SU-DHL-6 (cell line): Measurements from ENCODE around the gene SCRG1.

Experiments used
- H2AFZ ChIP-seq: fragments of 200-600 bp; sonication (generic); 2 replicates; pipeline ENCODE4 v1.6.1; 2014; ENCODE audit warnings: low read depth, mild to moderate bottlenecking, moderate library complexity, mixed read lengths, antibody characterized with exemption, low read length; ENCODE audit not compliant: severe bottlenecking
- H3F3A ChIP-seq: fragments of 200-600 bp; shearing (Covaris generic); 2 replicates; pipeline ENCODE4 v1.6.0; 2016; ENCODE audit warnings: antibody characterized with exemption, mild to moderate bottlenecking; ENCODE audit not compliant: insufficient read depth
- H3K27ac ChIP-seq: fragments of 200-600 bp; sonication (generic); 2 replicates; pipeline ENCODE4 v1.5.1; 2016; ENCODE audit warnings: low read depth, mild to moderate bottlenecking, low read length, moderate library complexity, mixed read lengths
- H3K27me3 ChIP-seq: fragments of 200-600 bp; sonication (generic), shearing (Covaris generic); 2 replicates; pipeline ENCODE4 v1.6.0; 2014; ENCODE audit warnings: mild to moderate bottlenecking, low read length
- H3K36me3 ChIP-seq: fragments of 200-600 bp; sonication (generic); 2 replicates; pipeline ENCODE4 v1.6.1; 2014; ENCODE audit warnings: mild to moderate bottlenecking, low read length, mixed read lengths
- H3K4me2 ChIP-seq: fragments of 300-600, 200-600 bp; shearing (Covaris generic), sonication (generic); 2 replicates; pipeline ENCODE4 v1.6.0; 2014; ENCODE audit warnings: low read length, low read depth, mild to moderate bottlenecking; ENCODE audit not compliant: poor library complexity, severe bottlenecking
- H3K4me3 ChIP-seq: fragments of 200-600 bp; sonication (generic); 2 replicates; pipeline ENCODE4 v1.5.1; 2014; ENCODE audit warnings: antibody characterized with exemption, low read length, mild to moderate bottlenecking, mixed read lengths; ENCODE audit not compliant: insufficient read depth, poor library complexity, severe bottlenecking
- H3K79me2 ChIP-seq: fragments of 200-600 bp; sonication (generic); 2 replicates; pipeline ENCODE4 v1.6.1; 2014; ENCODE audit warnings: mild to moderate bottlenecking, low read length, moderate library complexity; ENCODE audit not compliant: insufficient read depth
- H3K9ac ChIP-seq: fragments of 200-600 bp; sonication (generic); 2 replicates; pipeline ENCODE4 v1.7.0; 2014; ENCODE audit warnings: mild to moderate bottlenecking, low read length
- H3K9me2 ChIP-seq: fragments of 200-600 bp; sonication (generic); replicated peaks from 2 replicates; pipeline ENCODE4 v1.6.1; 2014; ENCODE audit warnings: low read length; ENCODE audit not compliant: insufficient read depth
- H3K9me3 ChIP-seq: fragments of 200-600 bp; sonication (generic); 2 replicates; pipeline ENCODE4 v1.6.1; 2014; ENCODE audit warnings: low read length, mixed read lengths; ENCODE audit not compliant: insufficient read depth
- H4K20me1 ChIP-seq: fragments of 200-600 bp; sonication (generic); 2 replicates; pipeline ENCODE4 v1.6.1; 2014; ENCODE audit warnings: low read depth, mild to moderate bottlenecking, antibody characterized with exemption, low read length, moderate library complexity, mixed read lengths
- EZH2phosphoT487 ChIP-seq: fragments of 200-600 bp; sonication (generic), shearing (Covaris generic); conservative IDR thresholded peaks from 2 replicates; pipeline ENCODE4 v1.6.1; 2018; ENCODE audit warnings: mild to moderate bottlenecking, antibody characterized with exemption, low read length, moderate library complexity, mixed read lengths
- TF ChIP-seq, protein P1 (sequence below): fragments of 200-600 bp; sonication (generic); IDR thresholded peaks from one replicate; pipeline ENCODE4 v1.5.1; 2017; ENCODE audit warnings: antibody characterized with exemption, mild to moderate bottlenecking, low read length, moderate library complexity; ENCODE audit not compliant: insufficient read depth, poor library complexity, severe bottlenecking

SCRG1 gene

DNA sequence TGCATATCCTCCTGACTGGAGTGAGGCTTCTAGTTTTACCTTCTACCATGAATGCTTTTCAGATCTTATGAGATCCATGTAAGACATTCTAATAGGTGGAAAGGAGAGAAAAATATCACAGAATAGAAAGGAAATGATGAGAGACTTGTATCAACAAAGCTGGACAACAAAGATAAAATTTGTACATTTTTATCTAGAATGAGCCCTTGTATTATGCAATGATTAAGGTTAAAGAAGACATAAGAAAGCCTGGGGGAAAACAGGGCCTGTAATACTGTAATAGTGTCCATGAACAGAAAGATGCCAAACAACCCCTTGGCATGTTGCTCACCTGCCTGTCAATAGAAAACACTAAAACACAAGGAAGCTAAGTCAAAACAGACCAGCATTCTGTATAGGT lies 44.2 kb upstream of the SCRG1 start:
- TF ChIP-seq, protein P1, sequence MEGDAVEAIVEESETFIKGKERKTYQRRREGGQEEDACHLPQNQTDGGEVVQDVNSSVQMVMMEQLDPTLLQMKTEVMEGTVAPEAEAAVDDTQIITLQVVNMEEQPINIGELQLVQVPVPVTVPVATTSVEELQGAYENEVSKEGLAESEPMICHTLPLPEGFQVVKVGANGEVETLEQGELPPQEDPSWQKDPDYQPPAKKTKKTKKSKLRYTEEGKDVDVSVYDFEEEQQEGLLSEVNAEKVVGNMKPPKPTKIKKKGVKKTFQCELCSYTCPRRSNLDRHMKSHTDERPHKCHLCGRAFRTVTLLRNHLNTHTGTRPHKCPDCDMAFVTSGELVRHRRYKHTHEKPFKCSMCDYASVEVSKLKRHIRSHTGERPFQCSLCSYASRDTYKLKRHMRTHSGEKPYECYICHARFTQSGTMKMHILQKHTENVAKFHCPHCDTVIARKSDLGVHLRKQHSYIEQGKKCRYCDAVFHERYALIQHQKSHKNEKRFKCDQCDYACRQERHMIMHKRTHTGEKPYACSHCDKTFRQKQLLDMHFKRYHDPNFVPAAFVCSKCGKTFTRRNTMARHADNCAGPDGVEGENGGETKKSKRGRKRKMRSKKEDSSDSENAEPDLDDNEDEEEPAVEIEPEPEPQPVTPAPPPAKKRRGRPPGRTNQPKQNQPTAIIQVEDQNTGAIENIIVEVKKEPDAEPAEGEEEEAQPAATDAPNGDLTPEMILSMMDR, result no peak
- no peak for TF ChIP-seq EZH2phosphoT487
- Histone ChIP-seq H3K4me2 (no peak overlapping the region), H3K9me2 (no peaks in the 10 kb centered on the region), H3K9ac (no peak overlapping the region), H2AFZ (no peak overlapping the region), H4K20me1 (no peaks in the 10 kb centered on the region), H3K36me3 (no peaks in the 10 kb centered on the region), H3K4me3 (no peak overlapping the region), H3K27me3 (no peaks in the 10 kb centered on the region), H3K79me2 (no peaks in the 10 kb centered on the region), H3F3A (no peaks in the 10 kb centered on the region), H3K27ac (no peak overlapping the region), H3K9me3 (no peaks in the 10 kb centered on the region)

DNA sequence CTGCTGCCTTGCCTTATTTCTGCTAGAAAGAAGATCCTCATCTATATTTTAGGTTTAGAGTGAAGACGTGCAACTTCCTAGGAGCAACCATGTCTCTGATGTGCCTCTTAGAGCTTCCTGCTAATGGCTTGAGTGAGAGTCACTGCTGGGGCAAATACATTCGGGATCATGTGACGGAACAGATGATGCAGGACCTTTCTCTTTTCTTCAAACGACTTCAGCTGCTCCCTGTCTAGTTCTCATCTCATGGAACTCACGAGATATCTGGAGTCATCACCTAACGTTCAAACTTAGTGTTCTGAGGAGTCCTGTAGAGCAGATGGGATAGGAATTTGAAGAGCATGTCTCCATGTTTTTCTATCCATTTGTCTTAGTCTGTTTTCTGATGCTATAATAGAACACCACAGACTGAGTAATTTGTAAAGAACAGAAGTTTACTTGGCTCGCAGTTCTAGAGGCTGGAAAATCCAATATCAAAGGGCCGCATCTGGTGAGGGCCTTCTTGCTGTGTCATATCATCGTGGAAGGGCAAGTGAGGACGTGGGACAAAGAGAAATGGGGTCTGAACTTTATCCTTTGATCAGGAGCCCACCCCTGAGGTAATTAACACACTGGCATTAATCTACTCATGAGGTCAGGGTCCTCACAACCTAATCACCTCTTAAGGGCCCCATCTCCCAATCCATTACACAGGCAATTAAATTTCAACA lies 43.5 kb upstream of the SCRG1 start:
- H2AFZ ChIP-seq, result no peak overlapping the region
- H3K27me3 ChIP-seq, result no peaks in the 10 kb centered on the region
- no peak overlapping the region for H3K9ac ChIP-seq

DNA sequence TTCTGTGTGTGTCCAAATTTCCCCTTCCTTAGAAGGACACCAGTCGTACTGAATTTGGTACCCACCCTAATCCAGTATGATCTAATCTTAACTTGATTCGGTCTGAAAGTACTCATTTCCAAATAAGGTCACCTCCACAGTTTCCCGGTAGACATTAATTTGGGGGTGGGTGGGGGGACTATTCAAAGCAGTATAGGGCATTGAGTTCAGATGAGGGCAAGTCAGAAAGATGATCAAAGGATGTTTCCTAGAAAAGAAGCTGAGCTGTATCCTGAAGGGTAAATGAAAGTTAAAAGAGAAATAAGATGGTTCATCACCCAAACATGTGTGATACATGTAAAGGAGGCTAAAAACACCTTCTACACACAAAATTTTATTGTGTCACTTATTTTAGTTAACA lies 42.0 kb upstream of the SCRG1 start:
- TF ChIP-seq, protein P1, result no peak
- TF ChIP-seq EZH2phosphoT487, result no peak
- no peaks in the 10 kb centered on the region for H3K9me2 ChIP-seq
- H3K27me3 ChIP-seq, result no peaks in the 10 kb centered on the region
- no peak overlapping the region for H3K27ac ChIP-seq
- H3K36me3 ChIP-seq, result no peaks in the 10 kb centered on the region
- no peaks in the 10 kb centered on the region for H3F3A ChIP-seq
- no peak overlapping the region for H2AFZ ChIP-seq
- H4K20me1 ChIP-seq, result no peaks in the 10 kb centered on the region
- H3K79me2 ChIP-seq, result no peaks in the 10 kb centered on the region
- H3K4me3 ChIP-seq, result no peak overlapping the region
- no peaks in the 10 kb centered on the region for H3K9me3 ChIP-seq
- no peak overlapping the region for H3K9ac ChIP-seq
- H3K4me2 ChIP-seq, result no peak overlapping the region

More for the DNA sequence above, 43.5 kb upstream of the SCRG1 start:
- H4K20me1 ChIP-seq, result no peaks in the 10 kb centered on the region
- no peaks in the 10 kb centered on the region for H3K9me3 ChIP-seq
- no peak for TF ChIP-seq EZH2phosphoT487
- TF ChIP-seq, protein P1, result no peak
- H3F3A ChIP-seq, result no peaks in the 10 kb centered on the region
- no peak overlapping the region for H3K4me2 ChIP-seq
- no peak overlapping the region for H3K27ac ChIP-seq
- H3K4me3 ChIP-seq, result no peak overlapping the region
- H3K36me3 ChIP-seq, result no peaks in the 10 kb centered on the region
- no peaks in the 10 kb centered on the region for H3K9me2 ChIP-seq
- no peaks in the 10 kb centered on the region for H3K79me2 ChIP-seq
